Natural killer cell (primary cell): Measurements from ENCODE around the gene DBNDD1. TPM values are rescaled to one million over a fixed set of nuclear protein-coding genes. Genes with fewer than 3 reads are reported as not detected.

ENCODE experiments used
- ATAC-seq, 3 donors: fragments of 150-1000 bp in 2 of 3; fragments of 200-7000 bp in 1 of 3; cut with Tn5 transposase; 1 replicate in 1 of 3; 2 replicates in 2 of 3; pipeline ENCODE4 v1.10.0; 2021; ENCODE audit warnings: mild to moderate bottlenecking in 2 of 3, moderate library complexity in 2 of 3
- DNase-seq, 2 donors: peaks; one replicate each; pipeline versions ENCODE4 v3.0.0 to v3.0.0-alpha.2; 2013 to 2021; ENCODE audit warnings: mixed read lengths in 1 of 2
- H3K27ac ChIP-seq: one replicate; pipeline ENCODE4 v1.5.1; 2013; ENCODE audit warnings: mild to moderate bottlenecking, low read length
- H3K27me3 ChIP-seq: one replicate; pipeline ENCODE4 v1.6.1; 2013; ENCODE audit warnings: low read length; ENCODE audit not compliant: control insufficient read depth, insufficient read depth
- H3K36me3 ChIP-seq: one replicate; pipeline ENCODE4 v1.6.1; 2013; ENCODE audit warnings: low read length; ENCODE audit not compliant: control insufficient read depth, insufficient read depth
- H3K4me1 ChIP-seq: one replicate; pipeline ENCODE4 v1.6.1; 2013; ENCODE audit warnings: low read length; ENCODE audit not compliant: control insufficient read depth, insufficient read depth
- H3K4me3 ChIP-seq: one replicate; pipeline ENCODE4 v1.5.1; 2013; ENCODE audit warnings: low read length
- H3K9me3 ChIP-seq: one replicate; pipeline ENCODE4 v1.6.1; 2013; ENCODE audit warnings: low read length; ENCODE audit not compliant: control insufficient read depth, insufficient read depth
- H3K27ac Mint-ChIP-seq, 2 donors: one replicate each; pipeline ENCODE4 v1.8.0; 2022; ENCODE audit warnings: mild to moderate bottlenecking in 2 of 2, mixed read lengths in 2 of 2, moderate library complexity in 1 of 2
- H3K27me3 Mint-ChIP-seq, 2 donors: one replicate each; pipeline ENCODE4 v1.8.0; 2022; ENCODE audit warnings: low read depth in 2 of 2, mixed read lengths in 2 of 2
- H3K36me3 Mint-ChIP-seq: one replicate; pipeline ENCODE4 v1.8.0; 2022; ENCODE audit warnings: mixed read lengths
- H3K4me1 Mint-ChIP-seq, 2 donors: one replicate each; pipeline ENCODE4 v1.8.0; 2022; ENCODE audit warnings: mixed read lengths in 2 of 2
- H3K4me3 Mint-ChIP-seq: one replicate; pipeline ENCODE4 v1.8.0; 2022; ENCODE audit warnings: mild to moderate bottlenecking, moderate library complexity, mixed read lengths
- H3K9me3 Mint-ChIP-seq, 2 donors: one replicate each; pipeline ENCODE4 v1.8.0; 2022; ENCODE audit warnings: mixed read lengths in 2 of 2
- CTCF ChIP-seq: fragments of 200-600 bp; IDR thresholded peaks from one replicate; pipeline ENCODE4 v1.8.0; 2022; ENCODE audit warnings: antibody characterized with exemption
- WGBS: methylation state at CpG from one replicate; pipeline ENCODE4 v1.1.7; 2013; ENCODE audit warnings: missing lambda C conversion rate; ENCODE audit not compliant: insufficient coverage; 5-methylcytosine and 5-hydroxymethylcytosine counted together
- intact Hi-C: fragments of 100-400 bp; cut with micrococcal nuclease; formaldehyde crosslinking; loops from one replicate; pipeline ENCODE4 v1.14.2; 2022
- total RNA-seq, 4 donors: library from RNA; stranded (reverse); fragments of 120-200 nt in 1 of 4; gene quantifications; one replicate each; pipeline versions ENCODE4 v1.2.3 to v1.2.4, GENCODE V29; 2013 to 2022

DBNDD1 gene
- total RNA-seq, 3 donors from 2014 or later (not counting 1 experiment from before 2014, with no cell fraction given) = 0.20 TPM; not detected in 2

DNA sequence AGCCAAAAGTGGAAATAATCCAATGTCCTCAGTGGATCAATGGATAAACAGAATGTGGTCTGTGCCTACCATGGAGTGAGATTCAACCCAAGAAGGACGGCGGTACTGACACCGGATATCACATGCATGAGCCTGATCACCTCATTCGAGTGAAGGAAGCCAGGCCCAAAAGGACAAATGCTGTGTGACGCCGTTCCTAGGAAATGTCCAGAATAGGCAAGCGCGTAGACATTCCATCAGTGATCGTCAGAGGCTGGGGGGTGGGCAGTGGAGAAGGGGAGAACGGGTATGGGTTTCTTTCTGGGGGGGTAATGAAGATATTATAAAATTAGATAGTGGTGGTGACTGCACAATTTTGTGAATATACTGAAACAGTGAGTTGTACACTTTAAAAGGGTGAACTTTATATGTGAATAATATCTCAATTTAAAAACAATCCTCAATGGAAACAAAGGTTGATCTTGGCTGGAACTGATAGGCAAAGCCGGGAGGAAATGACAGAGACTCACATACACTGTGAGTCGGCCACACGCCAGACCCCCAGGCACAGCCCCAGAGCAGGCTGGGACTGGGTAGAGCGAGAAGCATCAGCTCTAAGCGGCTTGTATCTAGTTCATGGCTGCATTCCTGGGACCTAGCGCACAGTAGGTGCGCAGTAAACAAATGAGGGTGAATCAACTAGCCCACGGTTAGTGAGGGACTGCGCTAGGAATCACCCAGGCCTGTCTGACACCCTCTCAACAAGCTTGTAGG lies 3.5 kb downstream of the DBNDD1 start:
- DNase-seq (no peak), ATAC-seq (no peak)
- Histone ChIP-seq H3K36me3 (no peaks in the 10 kb centered on the region), H3K27me3 (peaks cover 25% of the 10 kb centered on the region), H3K27ac (no peak overlapping the region), H3K9me3 (no peaks in the 10 kb centered on the region), H3K4me1 (peaks cover 19% of the 10 kb centered on the region), H3K4me3 (no peak overlapping the region)
- WGBS = 92% methylated on average over 19 of the region's 19 CpGs
- TF ChIP-seq CTCF = no peak
- intact Hi-C loops = no loop called here
- Mint-ChIP-seq H3K36me3 (no peaks in the 10 kb centered on the region), H3K4me1 (peaks cover 0 to 12% of the 10 kb centered on the region in 2 donors), H3K4me3 (no peak overlapping the region), H3K27ac (no peak overlapping the region), H3K9me3 (no peaks in the 10 kb centered on the region), H3K27me3 (peaks cover 0 to 24% of the 10 kb centered on the region in 2 donors)

DNA sequence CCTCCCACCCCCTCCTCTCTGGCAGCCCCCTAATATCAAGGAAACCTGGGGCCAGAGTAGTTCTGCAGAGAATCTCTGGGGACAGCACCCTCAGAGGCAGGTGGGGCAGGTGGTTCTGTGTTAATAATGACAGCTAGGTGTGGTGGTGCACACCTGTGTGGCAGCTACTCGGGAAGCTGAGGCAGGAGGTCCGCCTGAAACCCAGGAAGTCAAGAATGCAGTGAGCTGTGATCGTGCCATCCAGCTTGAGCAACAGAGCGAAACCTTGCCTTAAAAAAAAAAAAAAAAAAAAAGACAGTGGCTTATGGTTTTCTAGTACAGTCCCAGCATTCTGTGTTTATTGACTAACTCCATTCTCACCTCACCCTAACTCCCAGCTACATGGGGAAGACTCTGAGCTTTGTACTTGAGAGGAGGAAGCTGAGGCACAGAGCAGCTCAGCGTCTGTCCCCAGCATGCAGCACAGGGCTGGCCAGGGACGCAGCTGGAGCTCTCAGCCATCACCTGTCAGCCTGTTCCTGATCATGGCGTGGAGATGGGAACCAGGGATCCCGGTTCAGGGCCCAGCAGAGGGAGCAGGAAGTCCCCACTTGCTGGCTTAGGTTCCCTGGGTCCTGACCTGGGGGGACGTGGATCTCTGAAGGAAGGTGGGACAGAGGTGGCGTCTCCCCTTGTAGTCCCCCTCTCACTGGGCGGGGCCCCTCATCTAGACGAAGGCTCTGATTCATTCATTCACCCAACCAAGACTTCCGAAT lies 6.1 kb downstream of the DBNDD1 start:
- Histone ChIP-seq H3K27me3 (peaks cover 22% of the 10 kb centered on the region), H3K4me1 (peaks cover 25% of the 10 kb centered on the region), H3K36me3 (no peaks in the 10 kb centered on the region), H3K9me3 (no peaks in the 10 kb centered on the region), H3K4me3 (no peak overlapping the region), H3K27ac (no peak overlapping the region)
- intact Hi-C loops = no loop called here
- WGBS = 64% methylated on average over 11 of the region's 13 CpGs
- Mint-ChIP-seq H3K4me1 (peaks cover 14 to 18% of the 10 kb centered on the region in 2 donors), H3K36me3 (no peaks in the 10 kb centered on the region), H3K27me3 (peaks cover 0 to 25% of the 10 kb centered on the region in 2 donors), H3K9me3 (no peaks in the 10 kb centered on the region), H3K27ac (no peak overlapping the region), H3K4me3 (no peak overlapping the region)
- TF ChIP-seq CTCF = no peak
- ATAC-seq (no peak), DNase-seq (no peak)

GRCh38 chr16:90011908-90012501 lies 7.3 kb downstream of the DBNDD1 start:
- H3K4me3 Mint-ChIP-seq = no peak overlapping the region
- TF ChIP-seq CTCF = no peak
- peaks cover 25% of the 10 kb centered on the region for H3K4me1 ChIP-seq
- H3K36me3 ChIP-seq = no peaks in the 10 kb centered on the region
- peaks cover 14 to 18% of the 10 kb centered on the region in 2 donors for H3K4me1 Mint-ChIP-seq
- peaks cover 0 to 25% of the 10 kb centered on the region in 2 donors for H3K27me3 Mint-ChIP-seq
- DNase-seq (no peak), ATAC-seq (no peak)
- no peak overlapping the region for H3K27ac Mint-ChIP-seq
- intact Hi-C loops = no loop called here
- H3K27me3 ChIP-seq = peaks cover 18% of the 10 kb centered on the region
- no peaks in the 10 kb centered on the region for H3K36me3 Mint-ChIP-seq
- 91% methylated on average over 11 of the region's 12 CpGs for WGBS
- H3K9me3 Mint-ChIP-seq = no peaks in the 10 kb centered on the region
- H3K27ac ChIP-seq = no peak overlapping the region
- H3K4me3 ChIP-seq = no peak overlapping the region
- no peaks in the 10 kb centered on the region for H3K9me3 ChIP-seq
